ENCODE results near the gene ZSWIM6.

DNA sequence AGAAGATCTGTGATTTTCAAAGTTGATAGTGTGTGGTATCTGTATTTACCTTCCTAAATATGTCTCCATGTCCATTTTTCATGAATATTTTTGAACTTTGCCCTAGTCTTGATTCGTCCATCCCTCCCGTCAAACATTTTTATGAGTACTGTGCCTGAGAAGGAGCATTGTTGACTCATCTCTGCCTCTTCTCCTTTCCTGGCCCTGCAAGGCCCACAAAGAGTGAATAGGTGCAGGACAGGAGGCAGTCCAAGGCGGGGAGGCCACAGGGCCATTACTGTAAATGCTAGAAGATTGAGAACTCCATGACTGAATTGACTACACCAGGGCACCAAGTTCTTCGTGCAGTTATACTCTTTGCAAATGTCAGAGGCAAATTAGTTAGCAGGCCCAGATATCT, 200.9 kb downstream of the ZSWIM6 start:
- TF ChIP-seq, protein P1, sequence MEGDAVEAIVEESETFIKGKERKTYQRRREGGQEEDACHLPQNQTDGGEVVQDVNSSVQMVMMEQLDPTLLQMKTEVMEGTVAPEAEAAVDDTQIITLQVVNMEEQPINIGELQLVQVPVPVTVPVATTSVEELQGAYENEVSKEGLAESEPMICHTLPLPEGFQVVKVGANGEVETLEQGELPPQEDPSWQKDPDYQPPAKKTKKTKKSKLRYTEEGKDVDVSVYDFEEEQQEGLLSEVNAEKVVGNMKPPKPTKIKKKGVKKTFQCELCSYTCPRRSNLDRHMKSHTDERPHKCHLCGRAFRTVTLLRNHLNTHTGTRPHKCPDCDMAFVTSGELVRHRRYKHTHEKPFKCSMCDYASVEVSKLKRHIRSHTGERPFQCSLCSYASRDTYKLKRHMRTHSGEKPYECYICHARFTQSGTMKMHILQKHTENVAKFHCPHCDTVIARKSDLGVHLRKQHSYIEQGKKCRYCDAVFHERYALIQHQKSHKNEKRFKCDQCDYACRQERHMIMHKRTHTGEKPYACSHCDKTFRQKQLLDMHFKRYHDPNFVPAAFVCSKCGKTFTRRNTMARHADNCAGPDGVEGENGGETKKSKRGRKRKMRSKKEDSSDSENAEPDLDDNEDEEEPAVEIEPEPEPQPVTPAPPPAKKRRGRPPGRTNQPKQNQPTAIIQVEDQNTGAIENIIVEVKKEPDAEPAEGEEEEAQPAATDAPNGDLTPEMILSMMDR (IDR thresholded peaks at IDR 0.05; ENCODE audit: poor library complexity) = no peak
- TF ChIP-seq EZH2phosphoT487 (IDR thresholded peaks at IDR 0.05; ENCODE audit: low read depth, severe bottlenecking, unreplicated experiment) = no peak
